ENCODE data around the gene NR3C2. TPM values are rescaled to one million over a fixed set of nuclear protein-coding genes. Genes with fewer than 3 reads are reported as not detected.

Gene NR3C2
- total RNA-seq, 1 donor from 2014 or later, result 25.9 TPM

DNA sequence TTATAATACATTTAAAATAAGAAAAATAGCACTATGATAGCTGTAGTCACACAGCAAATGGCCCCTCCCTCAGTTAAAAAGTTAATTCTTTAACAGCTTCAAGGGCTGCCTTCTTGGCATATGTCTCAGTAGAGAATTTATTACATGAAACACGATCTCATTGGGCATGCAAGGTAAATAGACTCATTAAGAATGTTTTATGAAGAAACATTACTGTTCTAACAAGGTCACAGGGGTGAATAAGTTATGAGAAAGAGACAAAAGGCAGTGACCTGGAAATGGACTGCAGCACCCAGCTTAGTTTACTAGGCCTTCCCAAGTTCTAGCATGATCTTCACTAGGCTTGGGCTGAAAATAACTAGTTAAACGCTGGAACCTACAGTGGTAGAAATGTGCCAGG lies 277.7 kb downstream of the NR3C2 start:
- ATAC-seq, result no peak
- no peaks in the 10 kb centered on the region for H3K27me3 ChIP-seq
- no peak for DNase-seq
- H3K4me3 ChIP-seq, result no peak overlapping the region
- intact Hi-C loops (cut with DNase I), result no loop called here
- no peak overlapping the region for H3K27ac ChIP-seq
- TF ChIP-seq, protein P1, sequence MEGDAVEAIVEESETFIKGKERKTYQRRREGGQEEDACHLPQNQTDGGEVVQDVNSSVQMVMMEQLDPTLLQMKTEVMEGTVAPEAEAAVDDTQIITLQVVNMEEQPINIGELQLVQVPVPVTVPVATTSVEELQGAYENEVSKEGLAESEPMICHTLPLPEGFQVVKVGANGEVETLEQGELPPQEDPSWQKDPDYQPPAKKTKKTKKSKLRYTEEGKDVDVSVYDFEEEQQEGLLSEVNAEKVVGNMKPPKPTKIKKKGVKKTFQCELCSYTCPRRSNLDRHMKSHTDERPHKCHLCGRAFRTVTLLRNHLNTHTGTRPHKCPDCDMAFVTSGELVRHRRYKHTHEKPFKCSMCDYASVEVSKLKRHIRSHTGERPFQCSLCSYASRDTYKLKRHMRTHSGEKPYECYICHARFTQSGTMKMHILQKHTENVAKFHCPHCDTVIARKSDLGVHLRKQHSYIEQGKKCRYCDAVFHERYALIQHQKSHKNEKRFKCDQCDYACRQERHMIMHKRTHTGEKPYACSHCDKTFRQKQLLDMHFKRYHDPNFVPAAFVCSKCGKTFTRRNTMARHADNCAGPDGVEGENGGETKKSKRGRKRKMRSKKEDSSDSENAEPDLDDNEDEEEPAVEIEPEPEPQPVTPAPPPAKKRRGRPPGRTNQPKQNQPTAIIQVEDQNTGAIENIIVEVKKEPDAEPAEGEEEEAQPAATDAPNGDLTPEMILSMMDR (IDR thresholded peaks at IDR 0.05), result no peak
- peaks cover 7% of the 10 kb centered on the region for H3K4me1 ChIP-seq
- H3K9me3 ChIP-seq, result no peaks in the 10 kb centered on the region
- no peaks in the 10 kb centered on the region for H3K36me3 ChIP-seq

DNA sequence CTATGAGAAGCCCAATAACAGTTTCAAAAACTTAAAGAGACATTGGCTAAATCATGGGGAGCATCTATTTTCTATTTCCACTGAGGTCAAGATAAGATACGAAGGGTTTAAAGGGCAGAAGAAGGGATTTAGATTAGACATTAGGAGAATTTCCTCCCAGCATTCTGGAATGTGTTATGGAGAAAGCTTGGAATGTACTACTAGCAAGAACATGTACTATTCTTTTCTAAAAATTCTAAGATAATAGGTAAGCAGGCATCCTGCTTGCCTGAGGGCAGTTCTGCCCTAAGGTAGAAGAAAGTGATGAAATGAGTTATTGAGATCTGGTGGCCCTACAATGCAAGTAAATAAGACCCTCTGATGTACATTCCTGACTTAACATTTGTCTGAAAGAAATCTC lies 279.2 kb downstream of the NR3C2 start:
- Histone ChIP-seq H3K4me1 (peaks cover 7% of the 10 kb centered on the region), H3K9me3 (no peaks in the 10 kb centered on the region), H3K27me3 (no peaks in the 10 kb centered on the region), H3K27ac (no peak overlapping the region), H3K36me3 (no peaks in the 10 kb centered on the region), H3K4me3 (no peak overlapping the region)
- ATAC-seq (no peak), DNase-seq (no peak)
- TF ChIP-seq, protein P1 (IDR thresholded peaks at IDR 0.05), result no peak
- intact Hi-C loops (cut with DNase I), result no loop called here

DNA sequence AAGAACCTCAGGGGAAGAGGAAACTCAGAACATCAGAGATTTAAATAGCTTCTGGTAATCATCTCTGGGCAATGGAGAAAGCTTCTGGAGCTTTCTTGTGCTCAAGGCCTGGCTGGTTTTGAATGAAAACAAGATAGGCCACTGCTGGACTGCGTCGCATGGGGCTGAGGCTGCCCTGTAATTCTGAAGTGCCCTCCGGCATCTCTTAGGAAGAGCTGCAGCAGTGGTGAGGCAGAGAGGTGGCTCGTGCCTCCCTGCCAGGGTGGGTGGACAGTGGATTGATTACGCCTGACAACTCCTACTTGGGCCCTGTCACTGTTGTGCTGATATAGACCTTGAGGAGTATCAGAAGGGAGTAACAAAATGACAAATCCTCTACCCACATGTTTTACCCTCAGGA lies 279.7 kb downstream of the NR3C2 start:
- Histone ChIP-seq H3K36me3 (no peaks in the 10 kb centered on the region), H3K27ac (no peak overlapping the region), H3K4me3 (no peak overlapping the region), H3K4me1 (peaks cover 7% of the 10 kb centered on the region), H3K27me3 (no peaks in the 10 kb centered on the region), H3K9me3 (no peaks in the 10 kb centered on the region)
- no peak for ATAC-seq
- no peak for DNase-seq
- intact Hi-C loops (cut with DNase I), result no loop called here
- TF ChIP-seq, protein P1 (IDR thresholded peaks at IDR 0.05), result no peak

DNA sequence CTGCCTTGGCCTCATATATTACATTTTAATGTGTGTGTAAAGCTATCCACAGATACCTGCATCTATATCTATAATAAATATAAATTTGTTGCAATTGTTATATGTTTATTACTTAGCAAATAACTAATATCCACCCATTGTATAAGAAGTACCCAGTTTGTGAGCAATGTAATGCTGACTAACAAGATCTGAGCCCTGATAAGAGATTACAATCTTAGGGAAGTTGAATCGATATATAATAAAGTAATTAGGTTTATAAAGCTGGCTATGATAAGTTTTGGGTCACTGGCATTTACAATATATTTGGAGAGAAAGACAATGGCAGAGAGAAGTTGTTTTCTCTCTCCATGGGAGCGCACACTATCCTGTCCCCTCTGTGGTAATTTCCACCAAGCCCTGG lies 280.6 kb downstream of the NR3C2 start:
- DNase-seq, result no peak
- intact Hi-C loops (cut with DNase I), result no loop called here
- TF ChIP-seq, protein P1 (IDR thresholded peaks at IDR 0.05), result no peak
- Histone ChIP-seq H3K4me1 (peaks cover 7% of the 10 kb centered on the region), H3K27me3 (no peaks in the 10 kb centered on the region), H3K36me3 (no peaks in the 10 kb centered on the region), H3K4me3 (no peak overlapping the region), H3K9me3 (no peaks in the 10 kb centered on the region), H3K27ac (no peak overlapping the region)
- no peak for ATAC-seq

DNA sequence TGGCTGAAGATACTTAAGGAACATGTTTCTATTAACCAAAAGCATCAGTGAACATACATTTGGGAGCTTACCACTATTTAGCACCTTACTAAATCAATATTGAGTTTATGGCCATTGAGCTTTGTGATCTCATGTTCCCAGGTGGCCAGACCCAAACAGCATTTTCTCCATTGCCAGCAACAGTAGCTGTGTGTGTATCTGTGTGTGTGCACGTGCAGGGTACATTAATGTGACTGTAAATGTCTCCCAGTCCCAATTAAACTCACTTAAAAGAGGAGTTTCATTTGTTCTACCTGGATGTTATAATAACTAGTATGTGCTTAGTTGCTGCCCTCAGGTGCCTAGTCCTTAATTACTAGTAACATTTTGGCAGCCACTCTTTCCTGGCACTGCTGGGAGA lies 282.4 kb downstream of the NR3C2 start:
- no peak for DNase-seq
- intact Hi-C loops (cut with DNase I), result no loop called here
- H3K36me3 ChIP-seq, result no peaks in the 10 kb centered on the region
- no peak for ATAC-seq
- TF ChIP-seq, protein P1 (IDR thresholded peaks at IDR 0.05), result no peak
- H3K9me3 ChIP-seq, result no peaks in the 10 kb centered on the region
- no peak overlapping the region for H3K27ac ChIP-seq
- no peaks in the 10 kb centered on the region for H3K27me3 ChIP-seq
- H3K4me3 ChIP-seq, result no peak overlapping the region
- H3K4me1 ChIP-seq, result peaks cover 4% of the 10 kb centered on the region

DNA sequence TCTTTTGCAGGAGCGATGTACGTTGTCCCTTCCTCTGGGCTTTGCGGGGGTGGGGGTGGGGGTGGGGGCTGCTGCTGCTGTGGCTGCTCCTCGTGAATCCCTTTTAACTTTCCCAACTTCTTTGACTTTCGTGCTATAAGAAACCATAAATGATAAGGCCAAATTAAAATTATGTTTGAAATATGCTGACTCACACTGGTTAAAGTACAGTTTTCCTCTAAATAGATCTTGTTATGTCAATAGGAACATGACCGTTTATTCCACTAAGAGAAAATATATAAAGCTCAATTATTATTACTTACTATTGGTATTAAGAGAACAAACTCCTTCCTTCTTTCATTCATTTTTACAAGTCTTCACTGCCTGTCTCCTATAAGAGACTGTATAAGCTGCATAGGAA lies 287.4 kb downstream of the NR3C2 start:
- Histone ChIP-seq H3K27ac (no peak overlapping the region), H3K4me1 (no peaks in the 10 kb centered on the region), H3K27me3 (no peaks in the 10 kb centered on the region), H3K4me3 (no peak overlapping the region), H3K9me3 (no peaks in the 10 kb centered on the region), H3K36me3 (peaks cover 6% of the 10 kb centered on the region)
- ATAC-seq (no peak), DNase-seq (no peak)
- TF ChIP-seq, protein P1 (IDR thresholded peaks at IDR 0.05), result no peak
- intact Hi-C loops (cut with DNase I), result no loop called here
